H1 (cell line): ENCODE data around the gene ENDOG. TPM values are rescaled to one million over a fixed set of nuclear protein-coding genes. Genes with fewer than 3 reads are reported as not detected.

Experiments used
- CTCF ChIA-PET: fragments of 300-600 bp; sonication (Branson Sonifier 250); formaldehyde crosslinking; loops from one replicate; lab custom pipeline; 2021; ENCODE audit not compliant: partially characterized antibody; lab: Charles Lee
- POLR2A ChIA-PET: fragments of 300-600 bp; sonication (Branson Sonifier 250); formaldehyde crosslinking; loops from one replicate; lab custom pipeline; 2021; ENCODE audit warnings: inconsistent platforms; ENCODE audit not compliant: partially characterized antibody; lab: Charles Lee
- DNase-seq, 2 experiments: peaks; one replicate each; pipeline versions ENCODE4 v3.0.0 to v3.0.0-alpha.2; 2010 to 2022; ENCODE audit warnings: low spot score in 2 of 2, low read depth in 1 of 2, mixed read lengths in 1 of 2
- FAIRE-seq: peaks from 2 replicates; lab custom pipeline; 2011; peaks lifted over from hg19 to GRCh38; lab: Jason Lieb, UNC
- H2AFZ ChIP-seq: 2 replicates; pipeline ENCODE4 v1.8.1; 2012; ENCODE audit warnings: low read length, inconsistent platforms
- H2AK5ac ChIP-seq: 2 replicates; pipeline ENCODE4 v1.6.1; 2013; ENCODE audit warnings: low read depth, low read length
- H2BK120ac ChIP-seq: replicated peaks from 2 replicates; pipeline ENCODE3; 2013; ENCODE audit warnings: low read depth, low read length, inconsistent platforms
- H2BK12ac ChIP-seq: 2 replicates; pipeline ENCODE4 v1.6.1; 2013; ENCODE audit warnings: low read depth, low read length
- H2BK15ac ChIP-seq: 2 replicates; pipeline ENCODE4 v1.6.1; 2013; ENCODE audit warnings: low read length
- H2BK20ac ChIP-seq: 2 replicates; pipeline ENCODE4 v1.6.1; 2013; ENCODE audit warnings: low read length
- H2BK5ac ChIP-seq: 2 replicates; pipeline ENCODE4 v1.6.1; 2013; ENCODE audit warnings: low read depth, low read length
- H3K14ac ChIP-seq: 2 replicates; pipeline ENCODE4 v1.6.1; 2013; ENCODE audit warnings: inconsistent platforms; ENCODE audit not compliant: insufficient read length
- H3K18ac ChIP-seq: 2 replicates; pipeline ENCODE4 v1.6.1; 2013; ENCODE audit warnings: low read length; ENCODE audit errors: extremely low read depth
- H3K23ac ChIP-seq: 2 replicates; pipeline ENCODE4 v1.6.1; 2013; ENCODE audit warnings: inconsistent platforms; ENCODE audit not compliant: insufficient read length
- H3K23me2 ChIP-seq: 2 replicates; pipeline ENCODE4 v1.6.1; 2013; ENCODE audit warnings: low read depth, low read length
- H3K27ac ChIP-seq: 2 replicates; pipeline ENCODE4 v1.6.1; 2011; ENCODE audit warnings: low read depth, low read length, inconsistent platforms
- H3K27me3 ChIP-seq, 4 experiments: replicated peaks in 1 of 4; 1 replicate in 1 of 4; 2 replicates in 3 of 4; pipeline versions ENCODE4 v1.6.1 to v1.8.1; 2011 to 2013; ENCODE audit warnings: low read length in 3 of 4, mild to moderate bottlenecking in 3 of 4, inconsistent platforms in 2 of 4, mixed read lengths in 2 of 4, moderate library complexity in 1 of 4; ENCODE audit not compliant: control insufficient read depth in 3 of 4, insufficient read depth in 3 of 4; ENCODE audit errors: extremely low read depth in 1 of 4
- H3K36me3 ChIP-seq, 4 experiments: 2 replicates each; pipeline versions ENCODE4 v1.6.1 to v1.8.1; 2011 to 2013; ENCODE audit warnings: mild to moderate bottlenecking in 4 of 4, low read length in 3 of 4, moderate library complexity in 2 of 4, control low read depth in 1 of 4, inconsistent platforms in 1 of 4; ENCODE audit not compliant: insufficient read depth in 4 of 4, control insufficient read depth in 2 of 4
- H3K4ac ChIP-seq: replicated peaks from 2 replicates; pipeline ENCODE3; 2013; ENCODE audit warnings: low read length, low read depth, mixed read lengths, inconsistent platforms; ENCODE audit not compliant: insufficient read length
- H3K4me1 ChIP-seq, 4 experiments: replicated peaks in 1 of 4; 1 replicate in 1 of 4; 2 replicates in 3 of 4; pipeline versions ENCODE4 v1.6.1 to v1.8.1; 2011 to 2013; ENCODE audit warnings: low read length in 3 of 4, inconsistent platforms in 2 of 4, mixed read lengths in 1 of 4; ENCODE audit not compliant: insufficient read depth in 4 of 4, control insufficient read depth in 3 of 4
- H3K4me2 ChIP-seq, 2 experiments: 2 replicates each; pipeline versions ENCODE4 v1.6.1 to v1.8.1; 2011 to 2013; ENCODE audit warnings: low read depth in 2 of 2, low read length in 2 of 2, control low read depth in 1 of 2, inconsistent platforms in 1 of 2, mild to moderate bottlenecking in 1 of 2; ENCODE audit not compliant: insufficient read depth in 1 of 2
- H3K4me3 ChIP-seq, 4 experiments: fragments of 200-600, 300-600 bp in 1 of 4; sonication (generic), shearing (Covaris generic), sonication (Bioruptor Twin) in 1 of 4; 2 replicates each; pipeline versions ENCODE4 v1.5.1 to v1.8.1; 2011 to 2016; ENCODE audit warnings: low read length in 4 of 4, low read depth in 3 of 4, control low read depth in 2 of 4, inconsistent platforms in 2 of 4, mild to moderate bottlenecking in 2 of 4, mixed read lengths in 1 of 4, moderate library complexity in 1 of 4; ENCODE audit not compliant: insufficient read depth in 2 of 4; ENCODE audit errors: extremely low read depth in 1 of 4
- H3K56ac ChIP-seq: replicated peaks from 2 replicates; pipeline ENCODE3; 2013; ENCODE audit warnings: low read depth, mild to moderate bottlenecking, mixed read lengths, low read length, inconsistent platforms; ENCODE audit not compliant: insufficient read length
- H3K79me1 ChIP-seq: 2 replicates; pipeline ENCODE4 v1.6.1; 2013; ENCODE audit warnings: low read depth, low read length, control low read depth
- H3K79me2 ChIP-seq, 2 experiments: 2 replicates each; pipeline versions ENCODE4 v1.6.1 to v1.8.1; 2012 to 2013; ENCODE audit warnings: low read length in 2 of 2, mild to moderate bottlenecking in 2 of 2, inconsistent platforms in 1 of 2; ENCODE audit not compliant: insufficient read depth in 2 of 2, control insufficient read depth in 1 of 2
- H3K9ac ChIP-seq, 4 experiments: replicated peaks in 1 of 4; 1 replicate in 1 of 4; 2 replicates in 3 of 4; pipeline versions ENCODE4 v1.6.1 to v1.8.1; 2011 to 2013; ENCODE audit warnings: low read depth in 3 of 4, low read length in 3 of 4, control low read depth in 2 of 4, mild to moderate bottlenecking in 2 of 4, moderate library complexity in 2 of 4, inconsistent platforms in 1 of 4; ENCODE audit errors: extremely low read depth in 1 of 4
- H3K9me3 ChIP-seq, 2 experiments: 2 replicates each; pipeline versions ENCODE4 v1.6.1 to v1.8.1; 2012 to 2013; ENCODE audit warnings: mild to moderate bottlenecking in 2 of 2, moderate library complexity in 2 of 2, control low read depth in 1 of 2, inconsistent platforms in 1 of 2, low read depth in 1 of 2, low read length in 1 of 2, mixed read lengths in 1 of 2; ENCODE audit not compliant: insufficient read depth in 2 of 2
- H4K20me1 ChIP-seq, 2 experiments: replicated peaks in 1 of 2; 2 replicates each; pipeline versions ENCODE3 to v1.8.1; 2011 to 2013; ENCODE audit warnings: inconsistent platforms in 2 of 2, low read length in 2 of 2, mild to moderate bottlenecking in 1 of 2; ENCODE audit not compliant: insufficient read depth in 2 of 2, control insufficient read depth in 1 of 2
- H4K5ac ChIP-seq: 2 replicates; pipeline ENCODE4 v1.6.1; 2013; ENCODE audit warnings: low read length, low read depth, mixed read lengths, inconsistent platforms; ENCODE audit not compliant: insufficient read length
- H4K8ac ChIP-seq: 2 replicates; pipeline ENCODE4 v1.8.0; 2013; ENCODE audit warnings: mild to moderate bottlenecking, moderate library complexity, low read length, inconsistent platforms; ENCODE audit not compliant: insufficient read depth; ENCODE audit errors: extremely low read depth
- H4K91ac ChIP-seq: replicated peaks from 2 replicates; pipeline ENCODE3; 2013; ENCODE audit warnings: low read length, mixed read lengths, inconsistent platforms; ENCODE audit not compliant: insufficient read length
- EP300 ChIP-seq, 2 experiments: IDR thresholded peaks; 1 replicate in 1 of 2; 2 replicates in 1 of 2; pipeline ENCODE4 v1.6.1; 2011 to 2012; ENCODE audit warnings: low read depth in 2 of 2, low read length in 2 of 2, mild to moderate bottlenecking in 2 of 2, borderline replicate concordance in 1 of 2, inconsistent platforms in 1 of 2, moderate library complexity in 1 of 2
- WGBS, 2 experiments: shearing (Covaris generic) in 1 of 2; methylation state at CpG; one replicate each; pipeline versions ENCODE4 v1.1.6 to v1.1.7; 2013 to 2015; ENCODE audit warnings: low lambda C conversion rate in 2 of 2, mixed read lengths in 2 of 2, inconsistent platforms in 1 of 2, low coverage in 1 of 2, missing lambda C conversion rate in 1 of 2; ENCODE audit not compliant: insufficient replicate concordance in 2 of 2, insufficient coverage in 1 of 2, insufficient read length in 1 of 2; ENCODE audit errors: extremely low coverage in 1 of 2, missing lambda C conversion rate in 1 of 2; 5-methylcytosine and 5-hydroxymethylcytosine counted together
- polyA plus RNA-seq, 7 experiments: library from polyadenylated mRNA; depleted of rRNA in 3 of 7; stranded (reverse) in 5 of 7; unstranded in 2 of 7; fragments of >200 nt in 5 of 7; fragments of 200-250 nt in 2 of 7; gene quantifications; 1 replicate in 5 of 7; 2 replicates in 1 of 7; 4 replicates in 1 of 7; pipeline versions ENCODE4 v1.2.1 to v1.2.3, GENCODE V29; 2011 to 2013; ENCODE audit warnings: missing spikeins in 2 of 7, mixed read lengths in 2 of 7
- total RNA-seq: library from RNA; stranded (reverse); fragmentation: NEBNext Ultra II Directional; extraction: Animal tissue kit (Norgen Biotek cat#: 25700); gene quantifications from 2 replicates; pipeline ENCODE4 v1.2.1, GENCODE V29; 2021

ENDOG gene
- total and polyA plus RNA-seq, 2 of the 8 experiments (the other 6 are each of a cell fraction or from before 2014, with no cell fraction given) = 17.5 to 23.4 TPM

DNA sequence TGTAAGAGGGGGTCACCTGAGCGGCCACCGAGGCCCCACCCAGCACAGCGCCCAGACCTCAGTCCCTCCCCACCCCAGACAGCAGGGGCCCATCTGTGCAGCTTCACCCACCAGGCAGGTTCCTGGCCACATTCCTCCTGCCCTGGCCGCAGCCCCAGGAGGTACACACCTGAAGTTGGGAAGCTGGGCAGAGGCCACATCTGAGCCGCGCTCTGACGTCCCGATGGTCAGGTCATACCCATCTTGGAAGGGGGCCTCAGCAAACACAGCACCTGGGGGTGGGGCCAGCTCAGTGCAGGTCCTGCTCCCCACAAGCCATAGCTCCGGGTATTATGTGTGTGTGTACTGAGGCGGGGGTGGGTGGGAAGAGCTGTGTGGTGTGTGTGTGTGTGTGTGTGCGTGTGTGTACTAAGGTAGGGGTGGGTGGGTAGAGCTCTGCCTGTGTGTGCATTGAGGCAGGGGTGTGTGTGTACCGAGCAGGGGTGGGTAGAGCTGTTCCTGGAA, 5.7 kb downstream of the ENDOG start:
- FAIRE-seq = no peak
- H2BK5ac ChIP-seq = no peak overlapping the region
- no peaks in the 10 kb centered on the region; the same call in 1 of the 2 replicates for H3K79me1 ChIP-seq
- peaks cover 5 to 26% of the 10 kb centered on the region in 2 experiments for H4K20me1 ChIP-seq
- peaks cover 6% of the 10 kb centered on the region; the same call in 1 of the 2 replicates for H3K23me2 ChIP-seq
- H2BK120ac ChIP-seq = no peak overlapping the region
- TF ChIP-seq EP300 (IDR thresholded peaks at IDR 0.05; ENCODE audit: borderline replicate concordance in 1 of 2, low read depth in 2 of 2, low read length in 2 of 2) = no peak
- TF ChIP-seq, all 59 proteins: peak for 0
- no peak for DNase-seq
- Histone ChIP-seq H3K4me3 (no peak overlapping the region), H4K5ac (no peak overlapping the region), H2BK20ac (no peak overlapping the region), H3K56ac (no peak overlapping the region), H4K8ac (no peak overlapping the region), H3K79me2 (peaks cover 0 to 6% of the 10 kb centered on the region in 2 experiments; a peak in 1 of 4 replicates), H3K9me3 (no peaks in the 10 kb centered on the region), H2AK5ac (no peak overlapping the region), H3K23ac (no peak overlapping the region), H3K4me2 (no peak overlapping the region), H3K14ac (no peak overlapping the region), H3K36me3 (peaks cover 28 to 62% (median 54%) of the 10 kb centered on the region in 4 experiments), H3K9ac (no peak overlapping the region), H3K4ac (no peak overlapping the region), H3K4me1 (peaks cover 0 to 11% (median 3%) of the 10 kb centered on the region in 4 experiments; a peak in 3 of 7 replicates), H2BK12ac (no peak overlapping the region), H3K27ac (no peak overlapping the region), H4K91ac (no peak overlapping the region), H3K27me3 (no peaks in the 10 kb centered on the region), H3K18ac (no peak overlapping the region), H2BK15ac (no peak overlapping the region), H2AFZ (no peak overlapping the region)
- ChIA-PET CTCF (interaction anchor here (0.6 kb wide), 2 partner anchors 56 to 273 kb away, joined by 3 read pairs; no protein-coding TSS in a partner anchor), POLR2A (interaction anchor here (0.9 to 1.8 kb wide), 10 partner anchors 10 to 127 kb away, joined by 3 to 8 read pairs (median 4); partner anchors contain the start of gene PHYHD1)
- WGBS, 2 experiments = 93% methylated on average over 12 of the region's 12 CpGs; no CpG with 5 or more reads in 1 of the 2 experiments
